ENCODE data around the gene ECT2.

- no peak for TF ChIP-seq POLR2A (IDR thresholded peaks at IDR 0.05)
- TF ChIP-seq CTCF (IDR thresholded peaks at IDR 0.05): no peak
- TF ChIP-seq EP300 (IDR thresholded peaks at IDR 0.05): no peak
Observed at GRCh38 chr3:172868582-172869200, 118.2 kb downstream of the ECT2 start.

Measured in ovary (tissue), 3 donors.